ENCODE measurements around the gene AKAP8L.

Gene AKAP8L

DNA sequence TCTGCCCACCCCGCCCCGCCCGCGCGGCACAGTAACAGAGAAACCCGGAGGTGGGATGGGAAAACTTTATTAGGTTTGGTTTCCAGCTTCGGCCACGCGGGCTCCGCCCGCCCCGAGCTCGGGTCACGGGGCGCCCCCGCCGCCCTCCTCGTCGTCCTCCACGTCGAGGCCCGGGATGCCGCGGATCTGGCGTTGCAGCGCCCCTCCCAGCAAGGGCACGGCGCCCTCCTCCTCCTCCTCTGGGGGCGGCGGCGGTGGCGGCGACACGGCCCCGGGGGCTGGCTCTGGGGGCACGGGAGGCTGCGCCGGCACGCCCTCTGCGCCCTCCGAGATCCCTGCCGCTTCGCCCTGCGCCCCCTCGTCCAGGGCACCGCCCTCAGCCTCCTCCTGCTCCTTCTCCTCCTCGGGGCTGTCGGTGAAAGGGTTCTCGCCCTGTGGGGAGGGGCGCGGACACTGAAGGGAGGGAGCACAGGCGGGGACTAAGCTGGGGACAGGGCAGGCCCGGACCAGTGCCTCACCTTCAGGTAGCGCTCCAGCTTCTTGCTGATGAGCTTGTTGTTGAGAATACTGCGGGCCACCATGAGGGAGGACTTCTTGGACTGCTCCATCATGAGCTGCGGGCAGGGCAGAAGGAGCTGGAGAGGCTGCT is 38.7 kb downstream of the AKAP8L start:
- TF ChIP-seq CTCF (IDR thresholded peaks at IDR 0.05; ENCODE audit: low read depth, low read length), result no peak
- no peak for DNase-seq (ENCODE audit: extremely low read depth, low read depth)

DNA sequence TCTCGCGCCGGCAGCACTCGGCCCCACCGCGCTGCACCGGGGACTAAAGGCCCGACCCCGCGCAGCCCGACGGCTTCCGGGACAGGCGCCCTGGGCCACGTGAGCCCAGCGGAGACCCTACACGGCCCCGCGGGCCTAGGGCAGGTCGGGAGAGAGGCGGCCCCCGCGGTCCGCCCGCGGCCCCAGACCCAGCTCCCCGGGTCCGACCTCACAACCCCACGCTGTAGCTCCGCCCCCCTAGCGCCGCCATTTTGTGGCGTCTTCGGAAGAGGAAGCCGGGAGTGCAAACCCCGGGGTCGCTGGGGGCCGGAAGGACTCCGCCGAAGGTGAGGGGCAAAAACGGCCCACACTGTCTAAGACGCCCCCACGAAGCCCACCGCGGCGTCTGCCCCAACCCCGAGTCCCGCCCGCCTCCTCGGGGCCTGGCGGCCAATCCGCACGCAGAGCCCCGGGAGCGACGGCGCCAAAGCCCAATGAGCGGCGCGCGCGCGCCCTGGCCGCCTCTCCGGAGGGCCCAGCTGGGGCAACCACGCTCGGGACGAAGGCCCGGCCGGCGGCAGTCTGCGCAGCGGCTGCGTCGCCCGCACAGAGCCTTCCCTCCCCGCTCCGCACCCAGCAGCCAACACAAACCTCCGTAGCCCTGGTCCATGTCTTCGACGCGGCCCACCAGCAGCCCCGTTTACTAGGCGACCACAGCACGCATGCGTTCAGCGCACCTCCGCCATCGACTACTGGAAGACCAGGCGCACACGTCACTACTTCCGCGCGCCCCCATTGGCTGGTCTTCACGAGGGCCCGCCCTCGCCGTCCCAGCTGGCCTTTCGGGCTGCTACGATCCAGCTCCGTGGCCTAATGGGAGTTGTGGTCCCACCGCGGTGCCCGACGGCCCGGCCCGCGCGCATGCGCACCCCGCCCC is 39.4 kb downstream of the AKAP8L start, which contains the start of gene AKAP8:
Gene AKAP8, minus strand, starts transcription at position 705 of the 916 bp plus-strand sequence. Its CDS starts 56 bp downstream, at position 649.
- DNase-seq (ENCODE audit: extremely low read depth, low read depth), result peak; percentile 97
- TF ChIP-seq CTCF (IDR thresholded peaks at IDR 0.05; ENCODE audit: low read depth, low read length), result no peak

- DNase-seq (ENCODE audit: extremely low read depth, low read depth), result no peak
- TF ChIP-seq CTCF (IDR thresholded peaks at IDR 0.05; ENCODE audit: low read depth, low read length), result no peak
Measured at GRCh38 chr19:15378534-15379082, 40.2 kb downstream of the AKAP8L start.

DNA sequence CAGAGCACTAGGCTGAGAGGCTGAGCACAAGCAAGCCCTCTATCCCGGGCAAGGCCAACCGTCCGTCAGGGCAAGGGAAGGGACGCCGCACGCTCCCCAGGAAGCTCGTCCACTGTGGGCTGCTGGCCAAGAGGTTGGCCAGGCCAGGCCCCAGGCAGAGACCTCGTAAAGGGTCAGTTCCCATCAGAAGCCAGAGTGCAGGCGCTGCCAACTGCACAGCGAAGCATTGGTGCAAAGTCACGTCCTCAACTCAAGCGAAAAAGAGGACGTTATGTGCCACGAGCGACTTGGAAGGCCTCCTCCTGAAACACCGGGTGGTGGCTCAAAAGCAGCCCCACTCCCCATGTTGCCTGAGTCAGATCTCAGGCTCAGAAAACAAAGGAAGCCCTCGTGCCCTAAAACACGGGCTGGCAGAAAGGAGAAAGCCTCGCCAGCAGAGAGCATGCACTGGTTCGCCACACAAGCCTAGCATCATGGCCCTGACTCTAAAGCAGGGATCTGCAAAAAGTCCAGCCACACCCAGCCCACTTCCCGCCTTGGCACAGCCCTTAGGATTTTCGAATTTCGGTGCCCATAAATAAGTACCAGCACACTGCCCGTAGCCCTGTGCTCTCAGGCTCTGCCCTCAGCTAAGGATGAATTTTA is 43.9 kb downstream of the AKAP8L start:
- TF ChIP-seq CTCF (IDR thresholded peaks at IDR 0.05; ENCODE audit: low read depth, low read length), result no peak

GRCh38 chr19:15374105-15374651 is 44.6 kb downstream of the AKAP8L start:
- no peak for TF ChIP-seq CTCF (IDR thresholded peaks at IDR 0.05; ENCODE audit: low read depth, low read length)
- DNase-seq (ENCODE audit: extremely low read depth, low read depth), result no peak

More for the DNA sequence above, 43.9 kb downstream of the AKAP8L start:
- DNase-seq (ENCODE audit: extremely low read depth, low read depth), result no peak

GRCh38 chr19:15373644-15374043 is 45.1 kb downstream of the AKAP8L start:
- no peak for TF ChIP-seq CTCF (IDR thresholded peaks at IDR 0.05; ENCODE audit: low read depth, low read length)
- DNase-seq (ENCODE audit: extremely low read depth, low read depth), result no peak
